IMR-90 (cell line): ENCODE results near the gene ROBO4. TPM values are rescaled to one million over a fixed set of nuclear protein-coding genes. Genes with fewer than 3 reads are reported as not detected.

Experiments used
- ATAC-seq: fragments of 200-7000 bp; cut with Tn5 transposase; 2 replicates; pipeline ENCODE4 v1.9.1; 2020; ENCODE audit warnings: low read depth, mild to moderate bottlenecking, moderate library complexity
- BruUV-seq: library from RNA; stranded (reverse); fragments of 400-500 nt; replicated peaks from 2 replicates; lab custom pipeline; 2021; lab: Mats Ljungman, UMichigan
- CTCF ChIA-PET: fragments of 300-600 bp; formaldehyde crosslinking; extraction: SDS; loops from one replicate; lab custom pipeline; 2021; ENCODE audit warnings: antibody characterized with exemption; lab: Yijun Ruan, JAX
- POLR2A ChIA-PET: fragments of 300-600 bp; sonication (Branson Sonifier 250); formaldehyde crosslinking; loops from one replicate; lab custom pipeline; 2022; ENCODE audit warnings: antibody characterized with exemption; ENCODE audit not compliant: unreplicated experiment; lab: Charles Lee
- DNase-seq: peaks from one replicate; pipeline ENCODE4 v3.0.0; 2013
- H2AFZ ChIP-seq: replicated peaks from 2 replicates; pipeline ENCODE3; 2013; ENCODE audit warnings: low read length, mild to moderate bottlenecking; ENCODE audit not compliant: poor library complexity
- H2AK5ac ChIP-seq: 2 replicates; pipeline ENCODE4 v1.6.1; 2013; ENCODE audit warnings: low read depth, low read length, inconsistent platforms
- H2AK9ac ChIP-seq: replicated peaks from 2 replicates; pipeline ENCODE3; 2013; ENCODE audit warnings: mild to moderate bottlenecking, low read depth, low read length, moderate library complexity; ENCODE audit not compliant: poor library complexity
- H2BK120ac ChIP-seq: 2 replicates; pipeline ENCODE4 v1.6.1; 2013; ENCODE audit warnings: low read depth, low read length, inconsistent platforms
- H2BK15ac ChIP-seq: 3 replicates; pipeline ENCODE4 v1.6.1; 2013; ENCODE audit warnings: low read depth, low read length, inconsistent platforms
- H2BK20ac ChIP-seq: 2 replicates; pipeline ENCODE4 v1.6.1; 2013; ENCODE audit warnings: low read depth, mild to moderate bottlenecking, inconsistent platforms, low read length, moderate library complexity
- H2BK5ac ChIP-seq: 2 replicates; pipeline ENCODE4 v1.6.1; 2013; ENCODE audit warnings: mild to moderate bottlenecking, low read depth, low read length, inconsistent platforms; ENCODE audit not compliant: poor library complexity, severe bottlenecking
- H3K14ac ChIP-seq: replicated peaks from 2 replicates; pipeline ENCODE4 v1.6.1; 2013; ENCODE audit warnings: low read depth, low read length, inconsistent platforms
- H3K18ac ChIP-seq: 2 replicates; pipeline ENCODE4 v1.6.1; 2013; ENCODE audit warnings: low read depth, low read length, control low read depth
- H3K23ac ChIP-seq: 2 replicates; pipeline ENCODE4 v1.6.1; 2013; ENCODE audit warnings: low read depth, low read length, inconsistent platforms
- H3K27ac ChIP-seq: 2 replicates; pipeline ENCODE4 v1.5.1; 2013; ENCODE audit warnings: mild to moderate bottlenecking, control low read depth, low read length; ENCODE audit not compliant: insufficient read depth
- H3K27me3 ChIP-seq: 2 replicates; pipeline ENCODE4 v1.6.1; 2013; ENCODE audit warnings: low read length; ENCODE audit not compliant: control insufficient read depth, insufficient read depth
- H3K36me3 ChIP-seq: 2 replicates; pipeline ENCODE4 v1.6.1; 2013; ENCODE audit warnings: low read length, mixed read lengths; ENCODE audit not compliant: control insufficient read depth, insufficient read depth
- H3K4ac ChIP-seq: 2 replicates; pipeline ENCODE4 v1.6.1; 2013; ENCODE audit warnings: low read depth, low read length, inconsistent platforms
- H3K4me1 ChIP-seq: 2 replicates; pipeline ENCODE4 v1.6.1; 2013; ENCODE audit warnings: low read length, mixed read lengths; ENCODE audit not compliant: control insufficient read depth, insufficient read depth
- H3K4me2 ChIP-seq: 2 replicates; pipeline ENCODE4 v1.6.1; 2013; ENCODE audit warnings: low read depth, mild to moderate bottlenecking, control low read depth, low read length, moderate library complexity
- H3K4me3 ChIP-seq: 2 replicates; pipeline ENCODE4 v1.5.1; 2013; ENCODE audit warnings: low read depth, mild to moderate bottlenecking, control low read depth, low read length, moderate library complexity; ENCODE audit not compliant: insufficient read depth
- H3K56ac ChIP-seq: 2 replicates; pipeline ENCODE4 v1.6.1; 2013; ENCODE audit warnings: low read length, inconsistent platforms; ENCODE audit not compliant: insufficient read depth; ENCODE audit errors: extremely low read depth
- H3K79me1 ChIP-seq, 2 experiments: 2 replicates each; pipeline ENCODE4 v1.6.1; 2013; ENCODE audit warnings: low read length in 2 of 2, inconsistent platforms in 1 of 2, low read depth in 1 of 2
- H3K9ac ChIP-seq: 2 replicates; pipeline ENCODE4 v1.6.1; 2013; ENCODE audit warnings: low read depth, low read length, control low read depth
- H3K9me1 ChIP-seq: 2 replicates; pipeline ENCODE4 v1.6.1; 2013; ENCODE audit warnings: low read length, inconsistent platforms; ENCODE audit not compliant: insufficient read depth
- H3K9me3 ChIP-seq: 2 replicates; pipeline ENCODE4 v1.6.1; 2013; ENCODE audit warnings: low read length; ENCODE audit not compliant: control insufficient read depth, insufficient read depth
- H4K20me1 ChIP-seq: 2 replicates; pipeline ENCODE4 v1.6.1; 2013; ENCODE audit warnings: low read length, inconsistent platforms; ENCODE audit not compliant: insufficient read depth
- H4K5ac ChIP-seq: 2 replicates; pipeline ENCODE4 v1.6.1; 2013; ENCODE audit warnings: mild to moderate bottlenecking, low read depth, low read length, control low read depth
- H4K8ac ChIP-seq, 2 experiments: 2 replicates each; pipeline ENCODE4 v1.6.1; 2013; ENCODE audit warnings: low read depth in 2 of 2, low read length in 2 of 2, control low read depth in 1 of 2, inconsistent platforms in 1 of 2
- H4K91ac ChIP-seq: 2 replicates; pipeline ENCODE4 v1.6.1; 2013; ENCODE audit warnings: low read depth, low read length, inconsistent platforms; ENCODE audit not compliant: insufficient read depth
- MAZ ChIP-seq: IDR thresholded peaks from 2 replicates; pipeline ENCODE4 v1.6.1; 2012; ENCODE audit warnings: low read depth, mild to moderate bottlenecking, low read length, improper control_type of control experiment, moderate library complexity, borderline replicate concordance
- MXI1 ChIP-seq: IDR thresholded peaks from 2 replicates; pipeline ENCODE4 v1.6.1; 2012; ENCODE audit warnings: low read depth, mild to moderate bottlenecking, low read length, moderate library complexity, borderline replicate concordance
- RAD21 ChIP-seq: IDR thresholded peaks from 2 replicates; pipeline ENCODE4 v1.6.1; 2012; ENCODE audit warnings: low read length, improper control_type of control experiment
- RCOR1 ChIP-seq: IDR thresholded peaks from 2 replicates; pipeline ENCODE4 v1.6.1; 2012; ENCODE audit warnings: mild to moderate bottlenecking, low read length, improper control_type of control experiment; ENCODE audit not compliant: insufficient replicate concordance
- RFX5 ChIP-seq: IDR thresholded peaks from 2 replicates; pipeline ENCODE4 v1.8.0; 2012; ENCODE audit warnings: low read depth, mild to moderate bottlenecking, low read length, moderate library complexity
- WGBS, 2 experiments: methylation state at CpG; one replicate each; pipeline versions ENCODE4 v1.1.5 to v1.1.7; 2013; ENCODE audit warnings: missing lambda C conversion rate in 2 of 2; ENCODE audit not compliant: insufficient read length in 1 of 2; ENCODE audit errors: extremely low coverage in 2 of 2; 5-methylcytosine and 5-hydroxymethylcytosine counted together
- dilution Hi-C: fragments of 300-500 bp; cut with HindIII; formaldehyde crosslinking; loops from one replicate; pipeline ENCODE4 v1.14.3; 2018; ENCODE audit warnings: low sequenced_read_pairs; ENCODE audit not compliant: unreplicated experiment
- in situ Hi-C: fragments of 300-500 bp; cut with MboI; formaldehyde crosslinking; loops from 3 replicates; pipeline ENCODE4 v1.14.3; 2019; ENCODE audit warnings: low sequenced_read_pairs, inconsistent platforms, mixed read lengths
- intact Hi-C: fragments of 100-400 bp; cut with micrococcal nuclease; formaldehyde crosslinking; loops from 2 replicates; pipeline ENCODE4 v1.10.0; 2022
- polyA plus RNA-seq, 3 experiments: library from polyadenylated mRNA; depleted of rRNA; stranded (reverse); fragments of >200 nt; gene quantifications; 2 replicates each; pipeline ENCODE4 v1.2.3, GENCODE V29; 2012; ENCODE audit warnings: low replicate concordance in 1 of 3
- total RNA-seq: library from RNA; depleted of rRNA; stranded (reverse); fragments of >200 nt; gene quantifications from 2 replicates; pipeline ENCODE4 v1.2.3, GENCODE V29; 2012
- TF ChIP-seq, protein P1 (sequence below): conservative IDR thresholded peaks from 2 replicates; pipeline ENCODE4 v1.5.1; 2012; ENCODE audit warnings: mild to moderate bottlenecking, low read depth, low read length, improper control_type of control experiment

ROBO4 gene
- total and polyA plus RNA-seq, 2 of the 4 experiments (the other 2 are of a cell fraction): 0.72 to 0.82 TPM

DNA sequence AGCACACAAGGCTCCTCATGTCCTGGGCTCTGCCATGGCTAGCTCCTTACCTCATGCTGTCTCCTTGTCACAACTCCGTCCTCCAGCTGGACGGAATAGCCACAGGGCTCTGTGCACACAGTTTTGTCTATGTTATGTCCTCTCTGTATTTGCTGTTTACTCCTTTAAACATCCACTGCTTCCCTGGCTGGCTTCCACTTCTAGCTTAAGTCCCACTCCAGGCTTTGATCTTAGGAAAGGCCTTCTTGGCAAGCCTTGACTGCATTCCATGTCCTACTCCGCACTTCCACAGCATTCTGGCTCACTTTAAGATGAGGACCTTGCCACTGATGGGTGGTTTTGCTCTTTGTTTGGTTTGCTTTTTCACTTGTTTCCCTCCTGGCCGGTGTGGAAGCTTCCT, 55.4 kb downstream of the ROBO4 start:
- dilution Hi-C loops: no loop called here
- 47% methylated on average over 2 of the region's 4 CpGs; no CpG with 5 or more reads in 1 of the 2 experiments for WGBS, 2 experiments

More for the DNA sequence above, 55.4 kb downstream of the ROBO4 start:
- intact Hi-C loops: no loop called here
- Histone ChIP-seq H2BK20ac (no peak overlapping the region), H3K4me1 (no peaks in the 10 kb centered on the region; the same call in 1 of the 2 replicates), H3K79me1 (no peaks in the 10 kb centered on the region), H4K91ac (no peak overlapping the region), H4K20me1 (no peaks in the 10 kb centered on the region), H3K4me2 (no peak overlapping the region), H2BK15ac (no peak overlapping the region), H2BK5ac (no peak overlapping the region), H3K14ac (no peak overlapping the region), H3K56ac (no peak overlapping the region), H3K9me3 (no peaks in the 10 kb centered on the region), H3K36me3 (no peaks in the 10 kb centered on the region), H3K9ac (no peak overlapping the region), H3K27ac (no peak overlapping the region), H4K8ac (no peak overlapping the region), H3K27me3 (peaks cover 89% of the 10 kb centered on the region), H3K4ac (no peak overlapping the region), H2BK120ac (no peak overlapping the region), H3K18ac (no peak overlapping the region), H4K5ac (no peak overlapping the region), H2AFZ (no peak overlapping the region), H3K23ac (no peak overlapping the region), H2AK5ac (no peak overlapping the region), H2AK9ac (no peak overlapping the region), H3K9me1 (no peaks in the 10 kb centered on the region; the same call in 1 of the 2 replicates), H3K4me3 (no peak overlapping the region)
- no TSS peak for BruUV-seq
- no peak for DNase-seq
- ChIA-PET CTCF (no interaction called here), POLR2A (no interaction called here)
- in situ Hi-C loops: no loop called here
- ATAC-seq: no peak
- TF ChIP-seq RCOR1: no peak
- TF ChIP-seq RAD21: no peak
- TF ChIP-seq RFX5: no peak
- TF ChIP-seq, protein P1, sequence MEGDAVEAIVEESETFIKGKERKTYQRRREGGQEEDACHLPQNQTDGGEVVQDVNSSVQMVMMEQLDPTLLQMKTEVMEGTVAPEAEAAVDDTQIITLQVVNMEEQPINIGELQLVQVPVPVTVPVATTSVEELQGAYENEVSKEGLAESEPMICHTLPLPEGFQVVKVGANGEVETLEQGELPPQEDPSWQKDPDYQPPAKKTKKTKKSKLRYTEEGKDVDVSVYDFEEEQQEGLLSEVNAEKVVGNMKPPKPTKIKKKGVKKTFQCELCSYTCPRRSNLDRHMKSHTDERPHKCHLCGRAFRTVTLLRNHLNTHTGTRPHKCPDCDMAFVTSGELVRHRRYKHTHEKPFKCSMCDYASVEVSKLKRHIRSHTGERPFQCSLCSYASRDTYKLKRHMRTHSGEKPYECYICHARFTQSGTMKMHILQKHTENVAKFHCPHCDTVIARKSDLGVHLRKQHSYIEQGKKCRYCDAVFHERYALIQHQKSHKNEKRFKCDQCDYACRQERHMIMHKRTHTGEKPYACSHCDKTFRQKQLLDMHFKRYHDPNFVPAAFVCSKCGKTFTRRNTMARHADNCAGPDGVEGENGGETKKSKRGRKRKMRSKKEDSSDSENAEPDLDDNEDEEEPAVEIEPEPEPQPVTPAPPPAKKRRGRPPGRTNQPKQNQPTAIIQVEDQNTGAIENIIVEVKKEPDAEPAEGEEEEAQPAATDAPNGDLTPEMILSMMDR: no peak
- TF ChIP-seq MXI1: no peak
- no peak for TF ChIP-seq MAZ
